GM12865 (cell line): ENCODE results near the gene RAD1.

Experiments used
- DNase-seq: peaks from one replicate; pipeline ENCODE4 v3.0.0; 2010; ENCODE audit warnings: low read depth
- H3K4me3 ChIP-seq: 2 replicates; pipeline ENCODE4 v1.5.1; 2011; ENCODE audit warnings: mild to moderate bottlenecking, low read depth, low read length, control low read depth
- TF ChIP-seq, protein P1 (sequence below): IDR thresholded peaks from 2 replicates; pipeline ENCODE4 v1.5.1; 2011; ENCODE audit warnings: low read length, control low read depth, low read depth, inconsistent platforms; ENCODE audit not compliant: insufficient read depth; ENCODE audit errors: missing control alignments

RAD1 gene

DNA sequence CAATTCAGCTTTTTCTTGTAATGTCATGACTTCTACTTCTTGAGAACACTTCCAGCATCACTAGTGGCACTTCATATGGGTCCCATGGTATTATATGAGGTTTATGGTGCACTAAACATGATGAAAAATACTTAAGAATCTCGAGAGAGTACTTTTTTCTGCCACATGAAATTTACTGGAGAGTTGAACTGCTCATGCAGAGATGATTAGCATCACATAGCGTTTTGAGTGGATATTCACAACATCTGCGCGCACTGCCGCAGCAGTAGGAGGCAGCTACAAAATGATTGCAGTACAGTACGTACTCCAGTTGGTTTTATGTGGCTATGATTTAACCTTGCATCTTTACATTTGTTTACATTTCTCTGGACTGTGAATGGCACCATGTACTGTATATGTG is 14.7 kb downstream of the RAD1 start:
- TF ChIP-seq, protein P1, sequence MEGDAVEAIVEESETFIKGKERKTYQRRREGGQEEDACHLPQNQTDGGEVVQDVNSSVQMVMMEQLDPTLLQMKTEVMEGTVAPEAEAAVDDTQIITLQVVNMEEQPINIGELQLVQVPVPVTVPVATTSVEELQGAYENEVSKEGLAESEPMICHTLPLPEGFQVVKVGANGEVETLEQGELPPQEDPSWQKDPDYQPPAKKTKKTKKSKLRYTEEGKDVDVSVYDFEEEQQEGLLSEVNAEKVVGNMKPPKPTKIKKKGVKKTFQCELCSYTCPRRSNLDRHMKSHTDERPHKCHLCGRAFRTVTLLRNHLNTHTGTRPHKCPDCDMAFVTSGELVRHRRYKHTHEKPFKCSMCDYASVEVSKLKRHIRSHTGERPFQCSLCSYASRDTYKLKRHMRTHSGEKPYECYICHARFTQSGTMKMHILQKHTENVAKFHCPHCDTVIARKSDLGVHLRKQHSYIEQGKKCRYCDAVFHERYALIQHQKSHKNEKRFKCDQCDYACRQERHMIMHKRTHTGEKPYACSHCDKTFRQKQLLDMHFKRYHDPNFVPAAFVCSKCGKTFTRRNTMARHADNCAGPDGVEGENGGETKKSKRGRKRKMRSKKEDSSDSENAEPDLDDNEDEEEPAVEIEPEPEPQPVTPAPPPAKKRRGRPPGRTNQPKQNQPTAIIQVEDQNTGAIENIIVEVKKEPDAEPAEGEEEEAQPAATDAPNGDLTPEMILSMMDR = no peak
- DNase-seq = no peak
- no peak overlapping the region for H3K4me3 ChIP-seq

DNA sequence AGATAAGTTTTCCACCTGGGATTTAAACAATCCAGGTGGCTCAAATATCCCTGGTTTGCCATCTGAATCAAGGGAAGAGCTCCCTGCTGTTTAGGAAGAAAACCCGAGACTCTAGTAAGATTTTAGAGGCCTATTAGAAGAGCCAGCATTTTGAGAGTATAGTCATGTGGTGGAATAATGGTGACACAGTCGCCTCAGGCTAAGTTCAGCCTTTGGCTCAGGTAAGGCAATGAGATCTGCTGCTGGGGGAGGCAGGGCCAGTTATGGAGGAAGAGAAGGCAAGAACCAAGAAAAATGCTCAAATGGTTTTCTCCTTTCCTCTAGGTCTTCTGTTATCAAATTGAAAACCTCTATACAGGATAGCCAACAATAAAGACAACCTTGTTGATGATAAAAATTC is 16.2 kb downstream of the RAD1 start:
- TF ChIP-seq, protein P1 = no peak
- no peak overlapping the region for H3K4me3 ChIP-seq
- no peak for DNase-seq

DNA sequence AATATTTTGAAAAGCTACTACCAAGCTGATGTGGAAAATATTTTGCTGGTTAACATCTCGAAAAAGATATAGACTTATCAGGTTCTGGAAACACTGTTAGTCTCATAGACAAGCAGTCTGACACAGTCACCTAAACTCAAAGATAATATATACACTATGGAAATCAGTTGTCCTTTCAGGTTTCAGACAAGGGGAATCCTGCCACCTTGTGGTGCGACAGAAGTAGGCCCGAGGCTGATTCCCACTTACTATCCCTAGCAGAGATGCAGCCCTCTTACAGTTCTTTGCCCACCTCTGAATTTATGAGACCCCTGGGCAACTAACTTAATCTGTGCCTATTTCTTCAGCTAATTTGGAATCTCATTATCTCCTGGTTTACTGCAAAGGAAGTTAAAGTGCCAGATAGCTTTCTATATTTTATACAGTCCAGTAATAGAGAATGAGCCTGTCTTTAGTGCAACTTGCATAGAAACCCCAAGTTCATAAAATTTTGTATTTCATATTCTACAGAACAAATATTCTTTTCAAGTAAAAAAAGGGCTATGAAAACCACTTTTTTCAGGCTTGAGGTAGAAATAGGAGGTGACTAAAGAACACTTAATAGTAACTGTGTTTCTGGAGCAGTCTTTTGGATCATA is 16.9 kb downstream of the RAD1 start:
- H3K4me3 ChIP-seq = no peak overlapping the region
- DNase-seq = peak; percentile 79
- TF ChIP-seq, protein P1 = peak; percentile 78

DNA sequence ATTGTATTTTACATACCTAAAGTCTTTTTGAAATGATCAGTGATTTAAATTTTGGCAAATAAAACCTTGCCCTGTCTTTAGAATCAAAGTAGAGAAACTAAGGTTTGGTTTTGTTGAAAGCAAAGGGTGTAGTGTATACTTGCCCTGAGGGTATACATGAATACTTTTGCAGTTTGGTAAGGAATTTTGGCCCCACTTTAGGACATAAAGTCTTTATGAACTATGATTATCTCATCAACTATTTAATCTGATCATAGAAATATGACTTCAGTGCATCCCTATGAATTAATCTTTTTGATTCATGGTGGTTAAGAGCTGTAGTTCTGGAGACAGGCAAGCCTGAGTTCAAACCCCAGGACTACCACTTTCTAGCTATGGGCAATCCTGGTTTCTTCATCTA is 17.7 kb downstream of the RAD1 start:
- no peak for DNase-seq
- TF ChIP-seq, protein P1 = no peak

DNA sequence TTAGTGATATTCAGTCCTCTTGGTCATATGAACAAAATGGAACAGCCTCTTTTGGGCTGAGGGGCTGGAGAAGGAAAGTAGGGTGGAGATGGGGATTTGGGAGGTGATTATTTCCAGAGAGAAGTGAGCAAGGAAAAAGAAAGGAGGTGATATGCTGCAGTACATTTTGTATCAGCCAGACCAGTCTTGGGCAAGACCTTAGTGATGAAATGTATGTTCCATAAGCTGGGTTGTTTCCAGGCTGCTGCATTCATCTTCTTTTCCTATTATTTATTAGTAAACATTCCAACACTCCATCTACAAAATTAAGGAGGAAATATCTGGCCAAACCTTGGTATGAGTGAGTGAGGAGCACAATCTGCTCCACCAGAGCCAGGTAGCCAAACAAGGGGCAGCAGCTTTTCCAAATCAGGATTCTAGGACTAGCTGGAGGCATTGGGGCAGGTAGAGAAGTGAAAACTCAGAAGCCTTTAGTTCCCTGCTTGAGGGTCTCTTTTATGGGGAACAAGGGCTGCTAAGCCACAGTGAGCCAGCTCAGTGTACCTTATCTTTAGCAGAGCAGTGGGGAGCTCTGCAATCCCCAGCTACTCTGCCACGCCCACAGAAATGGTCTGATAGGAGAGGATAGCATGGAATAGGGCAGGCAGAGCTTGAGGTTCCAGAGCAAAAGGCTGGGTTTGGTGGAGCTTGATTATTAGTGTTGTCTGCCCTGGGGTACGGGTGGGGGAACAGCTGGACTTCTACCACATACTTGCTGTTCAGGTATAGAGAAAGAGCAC is 19.5 kb downstream of the RAD1 start:
- no peak for DNase-seq
- no peak overlapping the region for H3K4me3 ChIP-seq
- TF ChIP-seq, protein P1 = no peak

More for the DNA sequence above, 17.7 kb downstream of the RAD1 start:
- no peak overlapping the region for H3K4me3 ChIP-seq

DNA sequence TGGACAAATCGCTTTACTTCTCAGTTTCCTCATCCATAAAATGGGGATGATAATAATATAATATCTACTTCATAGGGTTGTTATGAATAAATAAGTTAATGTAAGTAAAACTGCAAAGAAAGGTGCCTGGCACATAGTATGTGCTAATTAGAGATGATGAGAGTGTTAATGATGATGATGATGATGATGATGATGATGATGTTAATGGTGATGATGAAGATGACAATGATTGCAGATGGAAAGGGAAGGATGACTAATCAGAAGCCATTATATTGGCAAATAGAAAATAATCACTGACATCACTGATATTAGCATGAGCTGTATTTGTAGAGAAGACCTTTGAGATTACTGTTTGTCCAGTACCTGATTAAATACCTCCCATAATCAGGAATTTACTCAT is 20.6 kb downstream of the RAD1 start:
- TF ChIP-seq, protein P1 = no peak
- no peak for DNase-seq
- H3K4me3 ChIP-seq = no peak overlapping the region
